GM21576 (cell line): ENCODE measurements around the gene GALNT12.

Experiments used
- ATAC-seq: cut with Tn5 transposase; IDR thresholded peaks from one replicate; pipeline ENCODE4 v1.9.1; 2021; ENCODE audit warnings: mild to moderate bottlenecking, moderate library complexity; ENCODE audit not compliant: unreplicated experiment

Gene GALNT12

DNA sequence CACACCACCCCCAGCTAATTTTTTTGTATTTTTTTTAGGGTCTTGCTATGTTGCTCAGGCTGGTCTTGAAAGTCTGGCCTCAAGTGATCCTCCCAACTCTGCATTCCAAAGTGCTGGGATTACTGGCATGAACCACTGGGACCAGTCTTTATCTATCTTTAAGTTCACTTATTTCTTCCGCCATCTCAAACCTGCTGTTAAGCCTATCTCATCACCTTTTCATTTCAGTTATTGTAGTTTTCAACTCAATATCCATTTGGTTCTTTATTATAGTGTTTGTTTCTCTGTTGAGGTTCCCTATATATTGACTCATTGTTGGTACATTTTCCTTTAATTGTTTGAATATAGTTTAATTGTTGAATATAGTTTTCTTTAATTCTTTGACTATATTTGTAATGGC, 48.1 kb downstream of the GALNT12 start:
- ATAC-seq = no peak

DNA sequence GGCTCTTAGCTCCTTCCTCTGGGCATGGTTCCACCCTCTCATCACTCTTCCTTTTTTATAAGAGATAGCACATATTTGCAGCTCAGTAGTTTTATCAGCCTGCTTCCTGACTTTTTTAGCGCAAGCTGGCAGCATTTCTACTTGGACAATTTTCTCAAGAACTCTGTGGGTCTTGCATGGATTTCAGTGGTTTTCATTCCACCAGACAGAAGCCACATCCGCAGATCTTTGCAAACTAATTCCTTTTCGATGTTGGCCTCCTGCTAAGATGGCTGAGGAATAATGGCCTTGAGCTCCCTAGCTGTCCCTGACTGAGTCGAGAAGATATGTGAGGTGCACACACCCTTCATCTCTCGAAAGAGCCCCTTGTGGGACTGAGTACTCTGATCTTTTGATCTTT, 49.5 kb downstream of the GALNT12 start:
- ATAC-seq = no peak

DNA sequence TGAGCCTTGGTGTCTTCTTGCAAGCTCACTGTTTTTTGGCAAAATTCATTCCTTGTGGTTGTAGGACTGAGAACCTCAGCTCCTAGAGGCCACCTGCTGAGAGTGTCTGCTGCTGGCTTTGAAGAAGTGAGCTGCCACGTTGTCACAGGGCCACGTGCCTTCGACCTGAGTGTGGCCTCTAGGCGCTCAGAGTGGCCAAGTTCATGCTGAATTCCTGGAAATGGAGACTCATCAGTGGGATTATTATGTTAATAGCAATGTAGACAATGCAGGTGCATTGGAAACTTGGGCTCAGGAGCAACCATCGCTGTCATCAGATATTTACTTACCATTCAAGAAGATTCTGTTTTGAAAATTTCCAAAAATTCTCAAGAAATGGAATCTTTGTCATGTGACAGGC, 52.5 kb downstream of the GALNT12 start:
- ATAC-seq = no peak

DNA sequence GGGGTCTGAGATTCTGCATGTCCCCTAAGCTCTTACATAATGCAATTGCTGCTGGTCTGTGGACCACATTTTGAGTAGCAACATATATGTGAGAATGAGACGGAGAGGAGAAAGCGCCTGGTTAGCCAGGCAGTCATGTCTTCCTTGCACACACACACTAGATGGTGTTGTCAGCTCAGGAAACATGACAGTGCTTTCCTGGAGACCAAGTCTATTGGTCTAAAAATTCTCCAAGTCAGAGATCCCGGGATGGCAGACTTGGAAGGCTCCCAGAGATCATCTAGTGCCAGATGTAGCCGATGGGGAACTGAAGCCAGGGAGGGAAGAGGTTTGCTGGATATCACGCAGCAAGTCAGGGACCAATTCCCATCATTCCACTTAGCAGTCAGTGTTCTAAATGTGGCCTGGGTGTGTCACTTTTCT, 53.4 kb downstream of the GALNT12 start:
- ATAC-seq = no peak

DNA sequence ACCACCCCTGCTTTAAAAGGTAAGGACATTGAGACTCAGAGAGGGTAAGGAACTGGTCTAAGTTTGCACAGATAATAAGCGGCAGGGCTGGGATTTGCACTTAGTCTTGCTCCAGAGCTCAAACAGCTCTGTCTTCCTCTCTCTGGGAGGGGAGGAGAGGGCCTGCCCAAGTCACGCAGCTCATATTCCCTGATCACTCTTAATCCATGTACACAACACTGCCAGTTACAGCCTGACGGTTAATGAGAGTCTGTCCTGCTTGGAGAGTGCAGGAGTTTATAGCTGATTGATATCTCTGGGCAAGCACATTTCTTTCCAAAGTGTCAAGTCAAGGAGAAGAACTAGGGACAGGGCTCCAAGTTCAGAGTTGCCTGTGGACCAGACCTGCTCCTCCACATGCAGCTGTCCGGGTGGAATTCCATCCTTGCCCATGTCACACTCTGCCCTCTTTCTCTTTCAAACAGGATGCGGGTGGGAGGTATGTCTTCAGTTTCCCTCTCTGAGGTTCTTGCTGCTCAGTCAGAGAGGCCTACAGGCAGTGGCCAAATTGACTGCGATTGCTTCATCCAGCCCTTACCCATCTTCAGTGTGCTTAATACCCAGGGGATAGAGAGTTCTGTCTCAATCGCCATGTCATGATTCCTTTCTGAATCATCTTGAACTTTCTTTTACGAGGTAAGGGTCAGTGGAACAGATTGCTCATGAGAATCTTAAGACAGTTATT, 54.5 kb downstream of the GALNT12 start:
- no peak for ATAC-seq

DNA sequence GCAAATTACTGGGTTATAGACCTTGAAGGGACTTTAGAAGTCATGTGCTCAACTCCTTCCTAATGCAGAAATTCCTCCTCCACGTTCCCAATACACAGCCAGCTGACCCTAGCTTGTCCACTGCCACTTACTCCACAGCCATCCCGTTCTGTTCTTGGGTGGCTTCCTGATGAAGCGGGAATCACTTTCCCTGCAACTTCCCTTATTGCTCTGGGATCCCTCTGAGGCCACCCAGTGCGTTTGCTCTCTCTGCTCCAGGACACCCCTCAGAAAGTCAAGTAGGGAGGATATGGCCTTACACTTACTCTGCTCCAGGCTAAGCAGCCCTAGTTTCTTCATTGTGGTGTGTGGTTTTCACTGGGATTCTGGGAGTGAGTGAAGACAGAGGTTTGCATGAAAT, 55.5 kb downstream of the GALNT12 start:
- no peak for ATAC-seq

DNA sequence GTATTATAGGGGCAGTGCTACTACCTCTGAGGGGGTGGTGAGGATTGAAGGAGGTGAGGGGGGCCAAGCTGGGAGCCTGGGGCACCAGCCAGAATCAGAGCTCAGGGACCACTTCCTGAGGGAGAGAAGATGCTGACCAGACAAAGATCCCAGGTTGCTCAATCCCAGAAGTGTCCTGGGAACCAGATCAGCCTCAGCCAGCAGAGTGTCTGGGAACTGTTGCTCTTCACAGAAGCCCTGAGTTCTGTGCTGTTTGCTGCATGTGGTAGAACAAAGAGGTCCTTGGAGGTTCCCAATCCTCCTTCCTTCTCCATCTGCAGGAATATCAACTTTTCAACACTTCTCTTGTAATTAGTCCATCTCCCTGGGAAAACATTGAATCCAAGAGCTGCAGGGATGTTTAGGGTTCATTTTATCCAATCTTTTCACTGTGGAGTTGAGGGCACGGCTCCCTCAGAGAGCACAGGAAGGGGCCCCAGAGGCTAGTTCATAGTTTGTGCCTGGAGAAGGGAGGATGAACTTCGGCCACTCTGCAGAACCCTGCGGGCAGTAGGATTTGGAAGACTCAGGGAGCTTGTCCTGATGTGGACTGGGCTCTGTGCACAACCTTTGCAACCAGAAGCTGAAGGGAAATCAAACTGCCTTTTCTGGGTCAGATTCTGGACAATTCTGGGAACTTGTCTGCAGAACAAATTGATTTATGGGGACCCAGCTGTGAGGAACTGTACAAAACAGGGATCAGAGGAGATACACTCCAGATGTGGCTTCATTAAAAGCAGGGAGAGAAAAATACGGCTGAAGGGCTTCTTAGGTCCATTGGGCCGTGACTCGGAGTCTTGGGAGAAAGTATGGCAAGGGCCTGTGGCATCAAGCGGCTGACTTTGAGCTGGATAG, 57.1 kb downstream of the GALNT12 start:
- ATAC-seq = no peak

DNA sequence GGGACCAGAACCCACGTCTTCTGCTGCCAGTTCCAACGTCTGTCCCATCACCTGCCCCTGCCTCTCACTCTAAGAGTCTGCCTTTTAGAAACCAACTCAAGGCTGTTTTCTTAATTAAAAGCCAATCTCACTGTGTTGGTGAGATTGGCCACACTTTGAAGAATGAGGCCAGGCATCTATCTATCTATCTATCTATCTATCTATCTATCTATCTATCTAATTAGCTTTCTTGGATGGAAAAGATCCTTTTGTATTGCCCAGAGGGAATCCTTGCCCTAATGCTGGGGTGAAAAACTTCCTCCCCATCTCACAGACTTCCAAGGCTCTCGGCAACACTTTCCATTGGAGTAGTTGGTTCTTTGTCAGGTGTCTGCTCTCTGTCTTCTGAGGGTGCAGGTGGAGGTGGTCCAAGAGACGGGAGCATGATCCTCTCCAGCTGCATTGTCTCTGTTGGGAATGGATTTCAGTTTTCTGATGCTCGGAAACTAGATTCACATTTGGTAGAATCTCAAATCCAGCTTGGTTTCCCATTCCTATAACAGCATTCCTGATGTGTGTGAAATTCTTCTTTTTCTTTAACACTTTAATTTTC, 57.9 kb downstream of the GALNT12 start:
- no peak for ATAC-seq

DNA sequence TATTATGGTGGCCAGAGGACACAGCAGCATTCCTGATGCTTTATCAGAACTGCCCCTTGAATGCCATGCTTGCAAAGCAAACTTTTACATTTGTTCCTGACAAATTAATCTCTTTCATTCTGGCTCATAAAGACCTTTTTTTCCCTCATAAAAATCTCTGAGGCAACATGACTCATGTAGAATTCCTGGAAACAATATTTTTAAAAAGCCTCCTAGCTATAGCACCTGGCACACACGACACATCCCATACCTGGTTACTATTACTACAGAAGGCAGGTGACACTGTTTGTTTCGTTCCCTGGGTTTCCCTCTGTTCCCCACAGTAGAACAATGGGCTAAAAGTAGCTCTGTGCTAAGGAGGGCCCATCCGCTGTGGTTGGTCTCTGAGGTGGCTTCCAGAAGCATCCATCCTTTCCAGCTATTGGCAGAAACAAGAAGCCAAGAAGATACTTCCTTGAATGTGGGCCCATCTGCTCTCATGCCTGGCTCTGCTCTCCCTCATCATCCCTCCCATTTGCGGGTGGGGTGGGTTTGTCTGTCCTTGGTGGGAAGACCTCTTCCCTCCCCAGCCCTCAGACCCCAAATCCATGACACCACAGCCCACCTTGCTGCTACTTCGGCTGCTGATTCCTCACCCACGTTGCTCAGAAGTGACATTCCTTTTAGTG, 59.1 kb downstream of the GALNT12 start:
- no peak for ATAC-seq

DNA sequence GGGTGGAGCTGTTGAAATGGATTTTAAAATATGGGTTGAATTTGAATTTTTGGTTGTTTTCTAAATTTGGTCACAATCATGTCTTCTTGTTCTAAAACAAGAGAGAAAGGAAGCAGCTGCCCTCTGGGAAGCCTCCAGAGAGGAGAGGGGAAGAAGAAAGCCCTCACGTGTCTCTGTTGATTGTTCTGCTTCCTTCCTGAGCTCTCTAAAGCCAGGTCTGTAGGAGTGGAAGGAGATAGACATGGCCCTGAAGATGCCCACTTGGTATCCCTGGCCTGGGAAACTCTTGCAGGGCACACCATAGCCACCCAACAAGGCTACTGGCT, 59.6 kb downstream of the GALNT12 start:
- no peak for ATAC-seq

DNA sequence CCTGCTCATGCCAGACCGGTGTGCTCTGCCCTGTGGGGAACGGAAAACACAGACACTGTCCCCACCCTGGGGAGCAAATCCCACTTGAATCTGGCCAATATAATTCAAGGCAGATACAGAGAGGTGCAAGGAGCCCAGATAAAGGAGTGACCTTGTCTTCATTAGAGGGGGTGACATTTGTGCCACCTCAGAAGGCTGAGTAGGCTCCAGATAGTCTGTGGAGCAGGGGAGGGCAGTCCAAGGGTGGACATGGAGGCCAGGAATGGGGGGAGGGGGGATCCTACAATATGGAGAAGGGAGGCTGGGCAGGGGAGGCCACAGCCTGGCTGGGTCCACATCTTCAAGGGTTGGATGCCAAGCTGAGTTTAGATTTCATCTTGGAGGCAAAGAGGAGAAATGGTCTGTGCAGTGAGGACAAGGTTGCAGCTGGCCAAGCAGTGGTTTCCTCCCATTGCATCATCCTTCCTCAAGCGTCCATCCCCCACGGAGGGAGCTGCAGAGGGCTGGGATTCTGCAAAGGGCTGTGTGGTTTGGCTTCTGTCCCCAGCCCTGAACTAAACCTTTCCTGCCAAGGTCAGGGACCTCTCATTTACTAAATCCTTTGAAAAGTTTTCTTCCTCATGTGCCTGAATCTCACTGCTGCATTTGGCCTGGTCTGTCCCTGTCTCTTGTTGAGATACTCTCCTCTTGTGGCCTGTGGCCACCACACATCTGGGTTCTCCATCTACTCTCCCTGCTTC, 60.1 kb downstream of the GALNT12 start:
- no peak for ATAC-seq

DNA sequence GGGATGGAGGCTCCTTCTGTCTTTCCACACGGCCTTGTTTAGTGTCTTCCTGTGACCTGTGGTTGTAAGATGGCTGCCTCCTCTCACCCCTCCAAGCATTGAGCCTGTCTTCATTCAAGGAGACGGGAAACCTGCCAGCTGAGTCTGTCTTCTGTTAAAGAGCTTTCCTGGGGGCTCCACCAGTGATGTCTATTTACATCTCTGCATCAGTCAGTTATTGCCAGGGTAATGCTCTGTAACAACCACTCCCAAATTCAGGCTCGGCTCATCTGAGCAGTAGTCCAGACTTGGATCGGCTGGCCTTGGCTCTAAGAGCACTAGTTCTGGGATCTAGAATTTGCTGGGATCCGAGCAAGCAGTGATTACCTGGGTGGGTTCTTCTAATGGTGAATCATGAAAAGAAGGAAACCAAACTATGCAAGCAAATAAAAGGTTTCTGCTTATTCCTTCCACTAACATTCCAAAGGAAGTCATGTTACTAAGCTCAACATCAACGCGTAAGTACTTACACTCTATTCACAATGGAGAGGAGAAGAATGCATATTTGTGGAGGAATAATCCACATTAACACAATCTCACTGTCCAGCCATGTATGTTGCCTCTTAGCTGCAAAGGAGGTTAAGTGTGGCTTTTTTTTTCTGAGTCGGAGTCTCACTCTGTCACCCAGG, 61.7 kb downstream of the GALNT12 start:
- ATAC-seq = no peak

DNA sequence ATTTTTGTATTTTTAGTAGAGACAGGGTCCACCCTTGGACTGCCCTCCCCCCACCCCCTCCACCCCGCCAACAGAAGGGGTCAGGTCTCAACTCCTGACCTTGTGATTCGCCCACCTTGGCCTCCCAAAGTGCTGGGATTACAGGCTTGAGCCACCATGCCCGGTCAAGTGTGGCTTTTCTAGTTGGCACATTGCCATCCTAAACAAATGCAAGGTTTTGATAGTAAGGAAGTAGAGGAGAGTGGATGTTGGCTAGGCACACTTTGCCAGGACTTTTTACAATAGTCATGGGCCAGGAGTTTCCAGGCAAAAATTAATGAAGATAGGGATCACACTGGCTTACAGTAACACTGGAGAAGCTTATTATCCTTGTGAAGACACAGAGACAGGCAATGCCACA, 62.4 kb downstream of the GALNT12 start:
- no peak for ATAC-seq

DNA sequence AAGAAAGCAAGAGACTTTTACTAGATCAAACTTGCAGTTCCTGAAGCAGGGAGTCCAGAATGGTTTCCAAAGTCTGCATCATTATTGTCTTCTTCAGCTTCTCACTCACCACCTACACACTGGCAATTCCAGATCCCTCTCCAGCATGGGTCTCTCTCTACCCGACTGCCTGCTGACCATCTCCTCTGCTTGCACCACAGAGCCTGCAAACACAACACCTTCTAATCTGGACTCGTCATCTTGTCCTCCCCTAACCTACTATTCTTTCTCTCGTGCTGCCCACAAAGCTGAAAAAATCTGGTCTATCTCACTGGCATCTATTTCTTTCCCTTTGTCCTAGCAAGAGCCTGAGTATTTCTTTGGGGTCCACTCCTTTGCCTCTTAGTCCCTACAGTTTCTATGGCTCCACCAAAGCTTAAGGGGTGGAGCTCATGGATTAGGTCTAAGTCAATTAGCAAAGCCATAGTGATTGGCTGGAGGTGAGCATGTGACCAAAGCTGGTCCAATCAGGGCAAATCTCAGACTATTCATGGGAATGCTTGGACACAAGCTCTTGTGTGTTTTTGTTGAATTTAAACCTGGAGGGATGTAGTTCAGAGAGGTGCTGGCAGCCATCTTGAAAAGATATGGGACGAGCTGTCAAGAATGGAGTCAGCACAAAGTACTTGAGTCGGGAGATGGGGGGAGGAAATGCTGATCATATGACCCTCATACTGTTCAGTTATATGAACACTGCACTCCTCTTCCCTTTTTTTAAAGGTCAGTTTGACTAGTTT, 63.5 kb downstream of the GALNT12 start:
- no peak for ATAC-seq

DNA sequence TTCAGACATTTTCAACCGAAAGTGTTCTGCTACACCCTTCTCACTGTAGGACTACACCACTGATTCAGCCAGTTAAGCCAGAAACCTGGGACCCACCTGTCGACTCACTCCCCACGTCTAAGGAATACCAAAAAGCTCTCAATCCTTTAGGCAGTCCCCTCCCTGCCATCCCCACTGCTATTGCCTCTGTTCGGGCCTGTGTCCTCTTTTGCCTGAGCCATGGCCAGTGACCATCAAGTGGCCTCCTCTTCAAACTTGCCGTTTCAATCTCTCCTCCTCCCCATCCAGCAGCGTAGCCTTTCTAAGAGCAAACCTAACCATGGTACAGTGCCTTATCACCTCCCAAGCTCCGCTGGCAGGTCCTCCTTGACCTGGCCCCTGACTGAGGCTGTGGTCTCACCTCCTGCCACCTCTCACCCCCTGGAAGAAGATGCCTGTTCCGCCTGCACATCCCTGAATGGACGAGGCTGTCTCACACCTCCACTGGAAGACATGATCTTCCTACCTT, 64.1 kb downstream of the GALNT12 start:
- ATAC-seq = no peak

DNA sequence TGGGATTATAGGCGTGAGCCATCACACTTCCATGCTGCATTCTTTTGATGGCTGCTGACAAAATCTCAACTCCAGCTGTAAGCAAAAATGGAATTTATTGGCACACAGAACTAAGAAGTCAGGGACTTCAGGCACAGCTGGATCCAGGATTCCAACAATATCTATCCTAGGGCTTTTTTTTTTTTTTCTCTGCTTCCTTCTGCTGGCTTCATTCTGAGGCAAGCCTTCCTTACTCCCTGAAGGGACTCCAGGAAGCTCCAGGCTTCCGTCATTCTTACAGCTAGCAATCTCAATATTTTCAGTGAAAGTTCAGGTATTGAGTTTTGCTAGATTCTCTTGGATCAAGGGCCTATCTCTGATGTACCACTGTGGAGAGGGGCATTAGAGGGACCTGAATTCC, 66.1 kb downstream of the GALNT12 start:
- ATAC-seq = no peak

DNA sequence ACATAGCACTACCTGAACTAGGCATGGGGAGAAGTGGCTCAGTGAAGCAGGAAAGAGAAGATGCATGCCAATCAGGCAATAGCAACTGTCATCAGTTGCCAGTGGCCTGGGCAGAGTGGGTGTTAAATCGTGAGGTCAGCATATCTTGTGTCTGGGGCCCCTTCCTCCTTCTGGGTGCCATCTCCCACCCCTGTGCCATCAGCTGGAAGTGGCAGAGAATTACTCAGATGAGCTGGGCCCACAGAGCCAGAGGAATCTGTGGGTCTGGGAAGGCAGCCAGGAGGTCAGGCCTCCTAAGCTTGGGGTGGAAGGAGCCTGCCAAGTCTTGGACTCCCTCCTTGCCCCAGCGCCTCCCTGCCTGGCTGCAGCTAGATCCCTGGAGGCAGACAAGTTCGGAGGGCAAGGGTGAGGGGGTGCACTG, 66.5 kb downstream of the GALNT12 start:
- no peak for ATAC-seq

DNA sequence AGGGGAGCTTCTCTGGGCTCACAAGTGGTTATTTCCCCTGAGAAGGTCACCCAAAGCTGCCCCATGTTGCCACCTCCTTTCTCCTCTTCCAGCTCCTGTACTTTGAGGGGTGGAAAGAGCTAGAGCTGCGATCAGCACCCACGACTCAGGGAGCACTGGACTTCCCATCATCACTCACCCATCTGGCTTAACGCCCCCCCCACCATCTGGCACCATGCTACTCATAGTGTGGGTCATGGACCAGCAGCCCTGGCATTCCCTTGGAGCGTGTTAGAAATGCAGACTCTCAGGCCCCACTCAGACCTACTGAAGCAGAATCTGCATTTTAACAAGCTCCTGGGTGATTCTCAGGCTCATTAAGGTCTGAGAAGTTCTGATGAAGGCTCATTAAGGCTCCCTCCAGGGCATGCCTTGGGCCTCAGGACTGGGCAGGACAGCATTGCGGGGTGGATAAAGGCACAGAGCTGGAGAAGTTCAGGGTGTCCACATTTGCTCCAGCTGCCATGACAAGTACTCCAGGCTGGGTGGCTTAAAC, 67.3 kb downstream of the GALNT12 start:
- no peak for ATAC-seq

DNA sequence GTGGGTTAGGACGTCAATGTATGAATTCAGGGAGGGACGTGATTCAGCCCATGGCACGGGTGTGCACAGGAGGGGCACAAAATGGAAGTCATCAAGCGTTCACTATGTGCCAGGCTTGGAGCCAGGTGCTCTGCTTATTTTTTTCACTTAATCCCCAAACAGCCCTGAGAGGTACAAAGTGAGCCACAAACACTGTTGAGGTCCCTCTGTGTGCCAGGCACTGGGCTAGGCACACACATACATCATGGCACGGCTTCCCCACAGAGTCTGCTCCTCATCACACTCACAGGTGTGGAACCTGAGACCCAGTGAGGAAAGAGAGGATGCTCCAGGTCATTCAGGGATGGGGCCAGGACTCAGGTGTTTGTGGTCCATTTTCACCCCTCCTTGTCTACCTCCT, 68.1 kb downstream of the GALNT12 start:
- no peak for ATAC-seq
